Right lobe of liver (tissue), 4 donors: ENCODE data around the gene USO1.

Source experiments
- CTCF ChIP-seq, 4 donors: fragments of 200-600 bp in 3 of 4; fragments of 450-650 bp in 1 of 4; IDR thresholded peaks; one replicate each; pipeline versions ENCODE4 v1.5.1 to v1.8.0; 2016 to 2022; ENCODE audit warnings: antibody characterized with exemption in 4 of 4, mild to moderate bottlenecking in 2 of 4
- POLR2A ChIP-seq: fragments of 450-650 bp; IDR thresholded peaks from one replicate; pipeline ENCODE4 v1.6.1; 2017; ENCODE audit warnings: antibody characterized with exemption, mild to moderate bottlenecking
- donor health status: DM: no; HTN: no; CAD: no.
- donor health status: DM: no; HTN: no; CAD: no.
- donor health status: DM: no; HTN: yes; CAD: no.

GRCh38 chr4:75821216-75821615 lies 96.8 kb downstream of the USO1 start:
- TF ChIP-seq CTCF (IDR thresholded peaks at IDR 0.05) (no peak), POLR2A (no peak)
